Activated CD4-positive, alpha-beta T cell treated with anti-CD3 and anti-CD28 coated beads, Interleukin-2, amount 10 ng/mL, durations not matched to agents 7 days and 5 days (primary cell): ENCODE data around the gene MAPK4. TPM values are rescaled to one million over a fixed set of nuclear protein-coding genes. Genes with fewer than 3 reads are reported as not detected.

Experiments
- CTCF ChIA-PET: fragments of 350-600 bp; sonication (Branson Sonifier 250); formaldehyde crosslinking; loops from one replicate; lab custom pipeline; 2021; ENCODE audit warnings: antibody characterized with exemption; lab: Charles Lee
- POLR2A ChIA-PET: fragments of 350-600 bp; sonication (Branson Sonifier 250); formaldehyde crosslinking; loops from one replicate; lab custom pipeline; 2021; ENCODE audit warnings: antibody characterized with exemption; lab: Charles Lee
- DNase-seq: peaks from one replicate; pipeline ENCODE4 v3.0.0-alpha.2; 2020
- H3K27ac Mint-ChIP-seq: one replicate; pipeline ENCODE4 v1.8.0; 2021; ENCODE audit warnings: mild to moderate bottlenecking, moderate library complexity, mixed read lengths
- H3K27me3 Mint-ChIP-seq: one replicate; pipeline ENCODE4 v1.8.0; 2021; ENCODE audit warnings: mixed read lengths
- H3K36me3 Mint-ChIP-seq: one replicate; pipeline ENCODE4 v1.8.0; 2021; ENCODE audit warnings: low read depth, mixed read lengths
- H3K4me1 Mint-ChIP-seq: one replicate; pipeline ENCODE4 v1.8.0; 2021; ENCODE audit warnings: mixed read lengths
- H3K4me3 Mint-ChIP-seq: one replicate; pipeline ENCODE4 v1.8.0; 2021; ENCODE audit warnings: mild to moderate bottlenecking, moderate library complexity, mixed read lengths
- H3K9me3 Mint-ChIP-seq: one replicate; pipeline ENCODE4 v1.8.0; 2021; ENCODE audit warnings: mixed read lengths
- total RNA-seq, 2 experiments: library from RNA; stranded (reverse); gene quantifications; one replicate each; pipeline ENCODE4 v1.2.3, GENCODE V29; 2021

Gene MAPK4
- total RNA-seq, 2 experiments from 2014 or later, result not detected

GRCh38 chr18:50665015-50665414, 105.1 kb downstream of the MAPK4 start:
- Mint-ChIP-seq H3K4me3 (no peak overlapping the region), H3K36me3 (no peaks in the 10 kb centered on the region), H3K9me3 (peaks cover 14% of the 10 kb centered on the region), H3K27ac (no peak overlapping the region), H3K27me3 (no peaks in the 10 kb centered on the region), H3K4me1 (no peaks in the 10 kb centered on the region)
- ChIA-PET CTCF (no interaction called here), POLR2A (no interaction called here)
- no peak for DNase-seq

GRCh38 chr18:50665519-50665918, 105.6 kb downstream of the MAPK4 start:
- H3K4me1 Mint-ChIP-seq, result no peaks in the 10 kb centered on the region
- peaks cover 14% of the 10 kb centered on the region for H3K9me3 Mint-ChIP-seq
- H3K4me3 Mint-ChIP-seq, result no peak overlapping the region
- no peaks in the 10 kb centered on the region for H3K27me3 Mint-ChIP-seq
- ChIA-PET CTCF (no interaction called here), POLR2A (no interaction called here)
- H3K36me3 Mint-ChIP-seq, result no peaks in the 10 kb centered on the region
- no peak for DNase-seq
- no peak overlapping the region for H3K27ac Mint-ChIP-seq

GRCh38 chr18:50666536-50666935, 106.6 kb downstream of the MAPK4 start:
- no peak for DNase-seq
- H3K4me3 Mint-ChIP-seq, result no peak overlapping the region
- CTCF ChIA-PET, result no interaction called here

GRCh38 chr18:50671376-50671775, 111.5 kb downstream of the MAPK4 start:
- no peaks in the 10 kb centered on the region for H3K4me1 Mint-ChIP-seq

More at GRCh38 chr18:50666536-50666935, 106.6 kb downstream of the MAPK4 start:
- Mint-ChIP-seq H3K36me3 (no peaks in the 10 kb centered on the region), H3K4me1 (no peaks in the 10 kb centered on the region), H3K27ac (no peak overlapping the region), H3K27me3 (no peaks in the 10 kb centered on the region), H3K9me3 (peaks cover 14% of the 10 kb centered on the region)
- POLR2A ChIA-PET, result no interaction called here

GRCh38 chr18:50674307-50674980, 114.6 kb downstream of the MAPK4 start:
- Mint-ChIP-seq H3K4me1 (no peaks in the 10 kb centered on the region), H3K9me3 (no peaks in the 10 kb centered on the region), H3K27me3 (no peaks in the 10 kb centered on the region), H3K27ac (no peak overlapping the region), H3K36me3 (no peaks in the 10 kb centered on the region), H3K4me3 (no peak overlapping the region)
- POLR2A ChIA-PET, result no interaction called here
- DNase-seq, result no peak
- CTCF ChIA-PET, result interaction anchor here (1.7 kb wide), 1 partner anchor 15 kb away, joined by 3 read pairs; no protein-coding TSS in a partner anchor

More at GRCh38 chr18:50671376-50671775, 111.5 kb downstream of the MAPK4 start:
- no peak for DNase-seq
- ChIA-PET POLR2A (no interaction called here), CTCF (interaction anchor here (0.7 kb wide), 1 partner anchor 20 kb away, joined by 7 read pairs; no protein-coding TSS in a partner anchor)
- no peaks in the 10 kb centered on the region for H3K36me3 Mint-ChIP-seq
- no peak overlapping the region for H3K27ac Mint-ChIP-seq
- H3K27me3 Mint-ChIP-seq, result no peaks in the 10 kb centered on the region
- H3K4me3 Mint-ChIP-seq, result no peak overlapping the region
- no peaks in the 10 kb centered on the region for H3K9me3 Mint-ChIP-seq

GRCh38 chr18:50675043-50675442, 115.2 kb downstream of the MAPK4 start:
- POLR2A ChIA-PET, result no interaction called here
- Mint-ChIP-seq H3K4me3 (no peak overlapping the region), H3K27me3 (no peaks in the 10 kb centered on the region), H3K4me1 (no peaks in the 10 kb centered on the region), H3K27ac (no peak overlapping the region), H3K9me3 (no peaks in the 10 kb centered on the region), H3K36me3 (no peaks in the 10 kb centered on the region)
- DNase-seq, result no peak
- CTCF ChIA-PET, result interaction anchor here (1.7 kb wide), 1 partner anchor 15 kb away, joined by 3 read pairs; no protein-coding TSS in a partner anchor

- Mint-ChIP-seq H3K9me3 (no peaks in the 10 kb centered on the region), H3K27me3 (peaks cover 8% of the 10 kb centered on the region), H3K27ac (no peak overlapping the region), H3K4me1 (no peaks in the 10 kb centered on the region), H3K36me3 (no peaks in the 10 kb centered on the region), H3K4me3 (no peak overlapping the region)
- ChIA-PET POLR2A (no interaction called here), CTCF (no interaction called here)
- DNase-seq, result no peak
These were observed 118.8 kb downstream of the MAPK4 start for GRCh38 chr18:50678651-50679050.

- Mint-ChIP-seq H3K4me1 (no peaks in the 10 kb centered on the region), H3K36me3 (no peaks in the 10 kb centered on the region), H3K9me3 (no peaks in the 10 kb centered on the region), H3K27me3 (peaks cover 8% of the 10 kb centered on the region), H3K4me3 (no peak overlapping the region), H3K27ac (no peak overlapping the region)
- ChIA-PET CTCF (no interaction called here), POLR2A (no interaction called here)
- DNase-seq, result no peak
These were observed 119.2 kb downstream of the MAPK4 start for GRCh38 chr18:50679056-50679455.

GRCh38 chr18:50679656-50680055, 119.8 kb downstream of the MAPK4 start:
- no peak for DNase-seq
- Mint-ChIP-seq H3K36me3 (no peaks in the 10 kb centered on the region), H3K9me3 (no peaks in the 10 kb centered on the region), H3K4me1 (no peaks in the 10 kb centered on the region), H3K27me3 (peaks cover 8% of the 10 kb centered on the region), H3K4me3 (no peak overlapping the region), H3K27ac (no peak overlapping the region)
- ChIA-PET POLR2A (no interaction called here), CTCF (no interaction called here)

- no peaks in the 10 kb centered on the region for H3K9me3 Mint-ChIP-seq
- H3K27ac Mint-ChIP-seq, result no peak overlapping the region
- no peak overlapping the region for H3K4me3 Mint-ChIP-seq
- no peaks in the 10 kb centered on the region for H3K36me3 Mint-ChIP-seq
- DNase-seq, result no peak
- CTCF ChIA-PET, result interaction anchor here (0.6 kb wide), 1 partner anchor 667 kb away, joined by 3 read pairs; no protein-coding TSS in a partner anchor
- POLR2A ChIA-PET, result no interaction called here
- H3K27me3 Mint-ChIP-seq, result peaks cover 8% of the 10 kb centered on the region
- H3K4me1 Mint-ChIP-seq, result no peaks in the 10 kb centered on the region
These were observed 121.1 kb downstream of the MAPK4 start for GRCh38 chr18:50680966-50681365.

GRCh38 chr18:50682852-50683251, 123.0 kb downstream of the MAPK4 start:
- no peaks in the 10 kb centered on the region for H3K4me1 Mint-ChIP-seq
- H3K9me3 Mint-ChIP-seq, result no peaks in the 10 kb centered on the region
- H3K36me3 Mint-ChIP-seq, result no peaks in the 10 kb centered on the region
- ChIA-PET POLR2A (interaction anchor here (0.6 kb wide), 1 partner anchor 9 kb away, joined by 4 read pairs; no protein-coding TSS in a partner anchor), CTCF (no interaction called here)
- H3K4me3 Mint-ChIP-seq, result no peak overlapping the region
- no peak overlapping the region for H3K27ac Mint-ChIP-seq
- H3K27me3 Mint-ChIP-seq, result peaks cover 8% of the 10 kb centered on the region
- no peak for DNase-seq

- Mint-ChIP-seq H3K4me3 (no peak overlapping the region), H3K4me1 (no peaks in the 10 kb centered on the region), H3K27me3 (peaks cover 8% of the 10 kb centered on the region), H3K9me3 (no peaks in the 10 kb centered on the region), H3K36me3 (no peaks in the 10 kb centered on the region), H3K27ac (no peak overlapping the region)
- DNase-seq, result no peak
- POLR2A ChIA-PET, result no interaction called here
- CTCF ChIA-PET, result no interaction called here
These were observed 126.5 kb downstream of the MAPK4 start for GRCh38 chr18:50686409-50686808.

- no peak for DNase-seq
- Mint-ChIP-seq H3K36me3 (no peaks in the 10 kb centered on the region), H3K27me3 (peaks cover 5% of the 10 kb centered on the region), H3K27ac (no peak overlapping the region), H3K9me3 (no peaks in the 10 kb centered on the region), H3K4me1 (no peaks in the 10 kb centered on the region), H3K4me3 (no peak overlapping the region)
- ChIA-PET POLR2A (no interaction called here), CTCF (no interaction called here)
These were observed 127.6 kb downstream of the MAPK4 start for GRCh38 chr18:50687491-50687890.
